8988T (cell line): Measurements from ENCODE around the gene TRIM25.

ENCODE experiments used
- DNase-seq: peaks from one replicate; pipeline ENCODE4 v3.0.0; 2011

The TRIM25 gene

GRCh38 chr17:56925088-56925487, 11.2 kb upstream of the TRIM25 start:
- DNase-seq: no peak

- no peak for DNase-seq
These were observed 5.9 kb upstream of the TRIM25 start for GRCh38 chr17:56919717-56920116.

DNA sequence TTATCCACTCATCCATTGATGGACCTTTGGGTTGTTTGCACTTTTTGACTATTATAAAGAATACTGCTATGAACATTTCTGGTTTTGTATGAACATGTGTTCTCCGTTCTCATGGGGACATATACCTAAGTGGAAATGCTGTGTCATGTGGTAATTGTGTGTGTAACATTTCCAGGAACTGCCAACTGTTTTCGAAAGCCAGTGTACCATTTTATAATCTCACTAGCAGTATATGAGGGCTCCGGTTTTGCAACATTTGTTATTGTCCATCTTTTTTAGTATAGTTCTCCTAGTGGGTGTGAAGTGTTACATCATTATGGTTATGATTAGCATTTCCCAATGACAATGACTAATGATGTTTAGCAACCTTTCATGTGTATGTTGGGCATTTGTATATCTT, 5.1 kb upstream of the TRIM25 start:
- no peak for DNase-seq

DNA sequence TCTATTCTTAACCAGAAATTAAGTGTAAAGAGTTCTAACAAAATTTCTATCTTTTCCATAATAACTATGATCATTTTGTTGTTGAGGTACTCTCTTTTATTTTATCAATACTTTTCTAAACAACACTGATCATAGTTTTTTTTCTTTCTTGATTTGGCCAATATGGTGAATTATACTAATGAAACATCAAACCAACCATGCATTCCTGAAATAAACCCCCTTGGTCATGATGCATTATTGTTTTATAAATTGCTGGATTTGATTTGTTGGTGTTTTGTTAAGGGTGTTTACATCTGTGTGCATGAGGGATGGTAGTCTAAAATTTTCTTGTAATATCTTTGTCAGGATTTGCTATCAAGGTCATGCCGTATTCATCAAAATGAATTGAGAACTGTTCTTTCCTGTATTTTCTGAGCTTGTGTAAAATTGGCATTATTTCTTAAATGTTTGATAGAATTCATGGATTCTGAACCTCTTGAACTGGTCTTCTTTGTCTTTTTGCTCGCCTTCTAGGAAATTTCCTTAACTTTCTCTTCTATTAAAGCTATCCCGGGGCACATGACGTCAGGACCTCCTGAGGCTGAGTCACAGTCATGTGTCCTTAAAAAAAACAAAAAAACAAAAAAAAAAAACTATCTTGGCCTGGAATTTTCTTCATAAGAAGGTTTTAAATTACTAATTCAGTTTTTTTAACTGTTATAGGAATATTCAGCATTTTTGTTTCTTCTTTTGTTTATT, 3.9 kb upstream of the TRIM25 start:
- DNase-seq: no peak

DNA sequence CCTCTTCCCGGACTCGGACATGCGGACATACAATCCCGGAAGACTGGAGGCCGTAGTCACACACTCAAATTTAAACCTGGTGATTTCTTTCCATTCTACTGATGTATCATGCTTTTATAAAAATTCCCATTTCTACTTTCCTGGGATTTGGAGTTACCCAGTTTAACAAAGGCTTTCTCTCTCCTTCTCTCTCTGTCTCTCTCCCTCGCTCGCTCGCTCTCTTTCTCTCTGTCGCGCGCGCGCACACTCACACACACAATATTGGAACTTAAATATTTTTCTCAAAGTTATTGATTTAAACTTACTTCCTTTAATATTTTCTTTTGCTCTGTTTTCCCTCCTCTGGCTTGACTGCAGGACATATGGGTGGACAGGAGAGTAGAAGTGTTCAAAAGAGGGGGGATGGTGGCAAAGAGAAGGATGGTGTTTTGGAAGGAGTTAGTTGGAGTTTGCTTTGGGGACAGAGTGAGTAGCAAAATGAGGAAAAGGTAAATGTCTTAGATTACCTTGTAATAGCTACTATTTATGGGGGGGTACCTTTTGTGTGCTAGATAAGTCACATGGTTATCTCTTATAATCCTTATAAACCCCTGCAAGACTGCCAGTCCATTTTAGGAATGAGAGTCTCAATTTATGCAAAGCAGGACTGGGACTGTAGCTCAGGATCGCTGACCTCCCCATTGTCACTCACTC, 878 bp upstream of the TRIM25 start:
- no peak for DNase-seq

DNA sequence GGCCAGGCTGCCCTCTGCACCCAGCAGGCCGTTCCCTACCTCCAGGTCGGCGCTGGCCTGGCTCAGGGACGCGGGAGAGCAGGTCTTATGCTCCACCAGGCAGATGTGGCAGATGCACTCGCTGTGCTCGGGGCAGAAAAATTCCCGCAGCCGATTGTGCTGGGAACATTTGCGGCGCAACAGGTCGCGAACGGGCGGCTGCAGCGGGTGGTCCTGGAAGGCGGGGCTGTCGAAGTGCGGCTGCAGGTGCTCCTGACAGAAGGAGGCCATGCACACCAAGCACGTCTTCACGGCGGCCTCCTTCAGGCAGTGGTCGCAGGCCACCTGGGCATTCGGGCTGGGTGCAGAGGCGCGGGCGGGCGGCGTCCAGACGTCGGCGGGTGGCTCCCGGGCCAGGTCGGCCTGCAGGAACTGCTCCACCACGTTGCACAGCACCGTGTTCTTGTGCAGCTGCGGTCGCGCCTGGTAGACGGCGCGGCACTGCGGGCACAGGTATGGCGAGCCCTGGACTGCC, 439 bp downstream of the TRIM25 start:
- no peak for DNase-seq

GRCh38 chr17:56913000-56913311, 893 bp downstream of the TRIM25 start:
- no peak for DNase-seq

DNA sequence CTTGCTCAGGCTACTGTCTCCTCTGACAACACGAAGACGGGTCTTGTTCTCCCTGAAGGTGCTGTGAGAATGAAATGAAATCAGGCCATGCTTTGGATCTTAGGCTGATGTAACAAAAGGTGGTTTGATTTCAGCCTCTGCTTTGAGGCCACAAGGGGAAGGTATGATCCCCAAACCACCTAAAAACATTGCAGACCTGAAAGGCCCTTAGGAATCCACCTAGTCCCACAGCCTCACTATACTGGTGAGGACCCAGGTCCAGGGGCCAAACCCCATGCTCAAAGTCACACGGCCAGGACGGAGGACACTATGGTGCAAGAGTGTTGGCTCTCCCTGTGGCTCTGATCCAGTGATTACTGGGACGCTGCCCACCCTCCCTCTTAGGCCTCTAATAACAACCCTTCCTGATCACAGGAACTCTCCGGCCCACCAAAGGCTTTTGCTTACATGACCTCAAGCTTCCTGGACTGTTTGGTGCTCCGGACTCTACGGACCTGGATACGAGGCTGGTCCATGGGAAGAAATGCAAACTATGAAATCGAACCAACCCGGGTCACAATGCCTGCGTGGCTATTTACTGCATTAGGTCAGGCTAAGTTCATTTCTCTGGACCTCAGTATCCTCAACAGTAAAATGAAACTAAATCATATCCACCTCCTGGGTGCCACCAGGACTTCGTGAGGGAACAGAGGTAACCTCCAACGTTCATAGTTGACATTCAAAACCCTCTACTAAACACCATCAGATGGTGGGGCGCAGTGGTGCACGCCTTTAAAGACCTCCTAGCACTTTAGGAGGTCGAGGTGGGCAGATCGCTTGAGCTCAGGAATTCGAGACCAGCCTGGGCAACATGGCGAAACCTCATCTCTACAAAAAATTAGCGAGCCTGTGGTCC, 1.5 kb downstream of the TRIM25 start:
- DNase-seq: no peak

GRCh38 chr17:56910509-56911235, 3.2 kb downstream of the TRIM25 start:
- DNase-seq: no peak

- DNase-seq: no peak
These were observed 3.9 kb downstream of the TRIM25 start for GRCh38 chr17:56909742-56910508.

DNA sequence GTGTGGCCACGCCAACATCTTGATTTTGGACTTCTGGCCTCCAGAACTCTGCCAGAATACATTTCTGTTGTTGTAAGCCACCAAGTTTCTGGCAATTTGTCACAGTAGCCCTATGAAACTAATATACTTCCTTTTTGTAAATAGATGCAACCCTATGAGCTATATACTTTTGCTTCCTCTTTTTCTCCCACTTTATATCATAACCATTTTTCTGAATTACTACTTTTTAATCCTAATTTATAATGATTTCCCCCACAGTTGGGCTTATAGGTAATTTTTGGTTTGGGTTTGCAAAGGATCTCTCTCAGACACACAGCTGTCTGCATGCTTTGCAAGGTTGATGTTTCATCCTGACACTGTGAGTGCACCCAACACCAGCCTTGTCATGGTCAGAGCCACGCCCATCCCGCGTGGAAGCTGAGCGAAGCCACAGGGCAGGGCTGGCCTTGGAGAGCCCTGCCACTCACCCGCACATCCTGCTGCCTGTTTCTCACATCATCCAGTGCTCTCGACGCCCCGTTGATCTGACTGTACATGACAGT, 5.8 kb downstream of the TRIM25 start:
- no peak for DNase-seq

DNA sequence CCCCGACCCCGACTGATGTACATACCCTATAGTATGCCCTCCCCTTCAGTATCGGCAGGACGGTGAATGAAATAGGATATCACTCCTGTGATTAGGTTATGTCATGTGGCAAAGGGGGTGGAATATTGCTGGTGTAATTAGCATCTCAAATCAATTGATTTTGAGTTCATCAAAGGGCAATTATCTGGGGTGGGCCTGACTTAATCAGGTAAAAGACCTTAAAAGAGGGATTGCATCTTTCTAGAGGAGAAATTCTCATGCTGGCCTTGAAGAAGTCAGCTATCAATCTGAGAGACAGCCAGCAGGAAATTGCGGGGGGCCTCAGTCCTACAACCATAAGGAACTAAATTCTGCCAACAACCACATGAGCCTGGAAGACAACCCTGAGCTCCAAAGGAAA, 10.3 kb downstream of the TRIM25 start:
- no peak for DNase-seq

- peak; percentile 65 for DNase-seq
These were observed 11.5 kb downstream of the TRIM25 start for GRCh38 chr17:56902348-56902747.

DNA sequence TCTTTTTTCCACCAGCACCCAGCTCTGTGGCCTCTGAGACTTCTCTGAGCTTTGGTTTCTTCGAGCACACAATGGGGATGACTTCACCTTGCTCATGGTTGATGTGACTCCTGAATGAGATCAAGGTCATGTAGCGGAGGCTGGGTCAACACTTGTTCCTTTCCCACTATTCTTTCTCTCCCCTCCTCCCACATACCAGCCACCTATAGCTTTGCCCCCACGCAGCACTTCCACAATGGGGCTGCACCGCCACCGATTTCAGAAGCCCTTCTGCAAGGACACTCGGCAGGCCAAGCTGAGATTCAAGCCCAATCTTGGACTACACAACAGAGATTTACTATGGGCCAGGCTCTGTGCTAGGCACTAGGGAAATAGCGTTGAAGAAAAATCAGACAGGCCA, 14.4 kb downstream of the TRIM25 start:
- DNase-seq: no peak

DNA sequence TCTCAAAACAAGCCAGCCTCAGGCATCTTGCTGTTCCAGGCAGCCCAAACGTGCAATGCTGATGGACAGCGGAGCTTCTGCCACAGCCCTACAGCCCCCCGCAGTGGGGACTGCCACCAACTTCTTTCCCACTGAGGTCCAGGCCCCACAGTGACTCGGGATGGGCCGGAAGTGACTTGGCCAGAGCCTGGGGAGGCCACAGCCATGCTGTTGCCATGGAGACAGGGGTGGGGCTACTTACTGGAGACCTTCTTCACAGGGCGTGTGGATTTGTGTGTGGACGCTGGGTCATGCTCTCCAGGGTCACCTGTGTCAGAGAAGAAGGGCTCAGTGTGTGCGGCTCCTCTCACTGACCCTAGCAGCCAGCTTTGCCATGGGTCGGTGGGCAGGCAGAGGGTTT, 15.0 kb downstream of the TRIM25 start:
- no peak for DNase-seq

- DNase-seq: no peak
These were observed 16.0 kb downstream of the TRIM25 start for GRCh38 chr17:56897646-56898424.

GRCh38 chr17:56896968-56897359, 16.9 kb downstream of the TRIM25 start:
- no peak for DNase-seq

GRCh38 chr17:56896217-56896967, 17.5 kb downstream of the TRIM25 start:
- DNase-seq: no peak

- no peak for DNase-seq
These were observed 18.9 kb downstream of the TRIM25 start for GRCh38 chr17:56894859-56895455.

- DNase-seq: no peak
These were observed 20.3 kb downstream of the TRIM25 start for GRCh38 chr17:56893503-56893902.
